K562 treated with DMSO at 1 percent for 4 hours (cell line): ENCODE measurements around the gene FAM90A26. TPM values are rescaled to one million over a fixed set of nuclear protein-coding genes. Genes with fewer than 3 reads are reported as not detected.

Experiments used
- total RNA-seq: library from RNA; unstranded; fragments of 300-600 nt; gene quantifications from 2 replicates; pipeline ENCODE4 v1.2.3, GENCODE V29; 2022; ENCODE audit not compliant: insufficient read depth

FAM90A26 gene
- total RNA-seq = not detected in 2 replicates

DNA sequence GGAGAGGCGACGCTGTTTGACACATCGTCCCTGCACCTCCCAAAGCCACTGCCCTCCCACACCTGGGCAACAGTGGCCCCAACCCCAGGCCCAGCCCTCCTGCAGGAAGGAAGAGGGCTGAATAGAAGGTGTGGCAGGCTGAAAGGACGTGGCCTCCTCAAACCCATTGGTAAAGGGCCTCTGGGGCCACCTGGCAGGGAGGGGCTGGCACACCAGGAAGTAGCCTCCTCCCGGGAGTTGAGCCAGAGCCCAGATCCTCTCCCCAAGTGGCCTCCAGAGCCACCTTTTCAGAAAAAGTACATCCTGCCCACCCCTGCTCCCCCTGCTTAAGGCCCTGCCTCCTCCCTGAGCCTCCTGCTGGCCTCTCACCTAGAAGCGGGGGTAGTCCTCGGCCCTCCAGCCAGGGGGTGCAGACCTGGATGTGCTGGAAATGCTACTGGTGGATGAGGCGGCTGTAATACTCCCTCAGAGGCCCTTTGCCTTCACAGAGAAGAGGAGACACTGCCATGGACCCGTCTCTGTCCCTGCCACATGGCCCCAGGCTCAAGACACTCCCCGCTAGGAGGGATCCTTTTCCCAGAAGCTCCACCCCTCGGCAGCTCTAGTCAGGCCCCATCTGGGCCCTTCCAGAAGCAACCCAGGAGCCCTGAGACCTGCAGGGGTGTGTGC is at the start of gene FAM90A26:
FAM90A26 (plus strand) TSS at position 619 of the 669 bp plus-strand sequence. CDS start 2,764 bp downstream, outside the sequence.

DNA sequence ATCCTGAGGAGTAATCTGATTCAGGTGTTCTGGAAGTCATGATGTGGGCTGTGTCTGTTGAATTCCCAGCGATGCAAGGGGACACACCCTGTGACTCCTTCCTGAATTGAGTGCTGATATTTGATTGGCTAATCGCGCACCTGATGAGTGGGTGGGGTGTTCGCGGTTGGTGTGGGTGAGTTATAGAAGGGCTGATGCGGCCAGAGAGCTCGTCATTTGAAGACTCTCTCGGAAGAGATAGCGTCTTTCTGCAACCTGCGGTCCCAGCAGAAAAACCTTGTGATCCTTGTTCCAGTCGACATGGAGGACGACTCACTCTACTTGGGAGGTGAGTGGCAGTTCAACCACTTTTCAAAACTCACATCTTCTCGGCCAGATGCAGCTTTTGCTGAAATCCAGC is 40.1 kb downstream of the FAM90A26 start, which contains the start of gene USP17L10:
USP17L10 (plus strand) TSS at position 301 of the 400 bp plus-strand sequence; CDS start at position 301, 0 bp downstream.

GRCh38 chr4:9215105-9215504 is 44.9 kb downstream of the FAM90A26 start, which contains the start of gene USP17L11:
Gene USP17L11 (plus strand): TSS chr4:9215405. CDS start chr4:9215405, 0 bp downstream.

GRCh38 chr4:9219852-9220251 is 49.6 kb downstream of the FAM90A26 start, which contains the start of gene USP17L12:
Gene USP17L12 (plus strand): TSS chr4:9220152. CDS start chr4:9220152, 0 bp downstream.

DNA sequence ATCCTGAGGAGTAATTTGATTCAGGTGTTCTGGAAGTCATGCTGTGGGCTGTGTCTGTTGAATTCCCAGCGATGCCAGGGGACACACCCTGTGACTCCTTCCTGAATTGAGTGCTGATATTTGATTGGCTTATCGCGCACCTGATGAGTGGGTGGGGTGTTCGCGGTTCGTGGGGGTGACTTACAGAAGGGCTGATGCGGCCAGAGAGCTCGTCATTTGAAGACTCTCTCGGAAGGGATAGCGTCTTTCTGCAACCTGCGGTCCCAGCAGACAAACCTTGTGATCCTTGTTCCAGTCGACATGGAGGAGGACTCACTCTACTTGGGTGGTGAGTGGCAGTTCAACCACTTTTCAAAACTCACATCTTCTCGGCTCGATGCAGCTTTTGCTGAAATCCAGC is 54.4 kb downstream of the FAM90A26 start, which contains the start of gene USP17L13:
USP17L13 (plus strand) TSS at position 301 of the 400 bp plus-strand sequence; CDS start at position 301, 0 bp downstream.

Other genes starting within 250 kb of the FAM90A26 start
- not detected in 2 replicates for gene USP17L10, start 40.2 kb downstream of the FAM90A26 start, total RNA-seq
- gene USP17L11, start 45.0 kb downstream of the FAM90A26 start, total RNA-seq = not detected in 2 replicates
- not detected in 2 replicates for gene USP17L12, start 49.7 kb downstream of the FAM90A26 start, total RNA-seq
- not detected in 2 replicates for gene USP17L13, start 54.5 kb downstream of the FAM90A26 start, total RNA-seq
- not detected in 2 replicates for gene USP17L15, start 64.0 kb downstream of the FAM90A26 start, total RNA-seq
- gene USP17L17, start 73.5 kb downstream of the FAM90A26 start, total RNA-seq = not detected in 2 replicates
- not detected in 2 replicates for gene USP17L18, start 78.2 kb downstream of the FAM90A26 start, total RNA-seq
- not detected in 2 replicates for gene USP17L19, start 83.0 kb downstream of the FAM90A26 start, total RNA-seq
- not detected in 2 replicates for gene USP17L20, start 87.7 kb downstream of the FAM90A26 start, total RNA-seq
- gene USP17L21, start 92.5 kb downstream of the FAM90A26 start, total RNA-seq = not detected in 2 replicates
- not detected in 2 replicates for gene USP17L22, start 97.2 kb downstream of the FAM90A26 start, total RNA-seq
- not detected in 2 replicates for gene USP17L24, start 154.8 kb downstream of the FAM90A26 start, total RNA-seq
- gene USP17L25, start 159.5 kb downstream of the FAM90A26 start, total RNA-seq = not detected in 2 replicates
- gene USP17L26, start 164.2 kb downstream of the FAM90A26 start, total RNA-seq = not detected in 2 replicates
- not detected in 2 replicates for gene USP17L5, start 169.0 kb downstream of the FAM90A26 start, total RNA-seq
- not detected in 2 replicates for gene USP17L27, start 173.7 kb downstream of the FAM90A26 start, total RNA-seq
- gene USP17L28, start 178.5 kb downstream of the FAM90A26 start, total RNA-seq = not detected in 2 replicates
- gene USP17L29, start 183.2 kb downstream of the FAM90A26 start, total RNA-seq = not detected in 2 replicates
- not detected in 2 replicates for gene USP17L30, start 192.7 kb downstream of the FAM90A26 start, total RNA-seq